GM03348 (cell line): ENCODE data around the gene ZDHHC14.
A peak's percentile ranks its signal among the peaks of the same experiment; 100 is the strongest.

Experiments
- DNase-seq: peaks from one replicate; pipeline ENCODE4 v3.0.0; 2012; ENCODE audit warnings: low spot score

ZDHHC14 gene

GRCh38 chr6:157534134-157534871, 153.3 kb downstream of the ZDHHC14 start:
- no peak for DNase-seq

GRCh38 chr6:157534977-157535339, 154.0 kb downstream of the ZDHHC14 start:
- DNase-seq = no peak

GRCh38 chr6:157535340-157536222, 154.6 kb downstream of the ZDHHC14 start:
- peak; percentile 47 for DNase-seq

GRCh38 chr6:157536223-157536545, 155.2 kb downstream of the ZDHHC14 start:
- DNase-seq = no peak

GRCh38 chr6:157537556-157537955, 156.6 kb downstream of the ZDHHC14 start:
- no peak for DNase-seq

- DNase-seq = no peak
Observed at GRCh38 chr6:157538168-157538567, 157.2 kb downstream of the ZDHHC14 start.

- no peak for DNase-seq
Observed at GRCh38 chr6:157538698-157539097, 157.7 kb downstream of the ZDHHC14 start.

- no peak for DNase-seq
Observed at GRCh38 chr6:157539421-157539822, 158.4 kb downstream of the ZDHHC14 start.

- no peak for DNase-seq
Observed at GRCh38 chr6:157539900-157540752, 159.1 kb downstream of the ZDHHC14 start.

- DNase-seq = no peak
Observed at GRCh38 chr6:157541618-157542413, 160.8 kb downstream of the ZDHHC14 start.

GRCh38 chr6:157542414-157543160, 161.6 kb downstream of the ZDHHC14 start:
- no peak for DNase-seq

- no peak for DNase-seq
Observed at GRCh38 chr6:157546321-157546720, 165.3 kb downstream of the ZDHHC14 start.

- DNase-seq = no peak
Observed at GRCh38 chr6:157547112-157547511, 166.1 kb downstream of the ZDHHC14 start.

GRCh38 chr6:157548635-157549467, 167.9 kb downstream of the ZDHHC14 start:
- no peak for DNase-seq

GRCh38 chr6:157549468-157549745, 168.4 kb downstream of the ZDHHC14 start:
- no peak for DNase-seq

- no peak for DNase-seq
Observed at GRCh38 chr6:157550114-157550989, 169.4 kb downstream of the ZDHHC14 start.

- no peak for DNase-seq
Observed at GRCh38 chr6:157551041-157551832, 170.2 kb downstream of the ZDHHC14 start.

GRCh38 chr6:157552081-157552747, 171.2 kb downstream of the ZDHHC14 start:
- DNase-seq = no peak
